ENCODE data around the gene KCNK16.
A peak's percentile ranks its signal among the peaks of the same experiment; 100 is the strongest.

KCNK16 gene

GRCh38 chr6:39341352-39341751, 18.9 kb upstream of the KCNK16 start:
- DNase-seq, result no peak

- DNase-seq, result no peak
Observed at GRCh38 chr6:39339868-39340550, 17.5 kb upstream of the KCNK16 start.

GRCh38 chr6:39339096-39339867, 16.8 kb upstream of the KCNK16 start:
- no peak for DNase-seq

GRCh38 chr6:39338397-39338796, 15.9 kb upstream of the KCNK16 start:
- no peak for DNase-seq

GRCh38 chr6:39335780-39336545, 13.5 kb upstream of the KCNK16 start:
- DNase-seq, result no peak

- no peak for DNase-seq
Observed at GRCh38 chr6:39333644-39334438, 11.3 kb upstream of the KCNK16 start.

- DNase-seq, result no peak
Observed at GRCh38 chr6:39330476-39330875, 8.0 kb upstream of the KCNK16 start.

- no peak for DNase-seq
Observed at GRCh38 chr6:39330057-39330456, 7.6 kb upstream of the KCNK16 start.

GRCh38 chr6:39328066-39328465, 5.6 kb upstream of the KCNK16 start:
- no peak for DNase-seq

- no peak for DNase-seq
Observed at GRCh38 chr6:39327507-39327906, 5.0 kb upstream of the KCNK16 start.

- DNase-seq, result no peak
Observed at GRCh38 chr6:39321761-39322160, 741 bp downstream of the KCNK16 start.

- no peak for DNase-seq
Observed at GRCh38 chr6:39320363-39320984, 2.0 kb downstream of the KCNK16 start.

GRCh38 chr6:39319621-39320362, 2.7 kb downstream of the KCNK16 start:
- no peak for DNase-seq

GRCh38 chr6:39317256-39317655, 5.2 kb downstream of the KCNK16 start:
- no peak for DNase-seq

- DNase-seq, result no peak
Observed at GRCh38 chr6:39314273-39314795, 8.2 kb downstream of the KCNK16 start, which contains the start of gene KCNK17. TSS of gene KCNK17 (minus strand) at chr6:39314419. CDS start at chr6:39314320, 99 bp downstream.

- no peak for DNase-seq
Observed at GRCh38 chr6:39313526-39314272, 8.8 kb downstream of the KCNK16 start.

GRCh38 chr6:39312912-39313525, 9.5 kb downstream of the KCNK16 start:
- DNase-seq, result no peak

- DNase-seq, result no peak
Observed at GRCh38 chr6:39310542-39310941, 12.0 kb downstream of the KCNK16 start.

GRCh38 chr6:39309942-39310531, 12.5 kb downstream of the KCNK16 start:
- peak; percentile 3 for DNase-seq

- no peak for DNase-seq
Observed at GRCh38 chr6:39307462-39307861, 15.0 kb downstream of the KCNK16 start.
